ENCODE data around the gene IKZF3.

- no peak for TF ChIP-seq POLR2A (IDR thresholded peaks at IDR 0.05)
- no peak for TF ChIP-seq EP300 (IDR thresholded peaks at IDR 0.05)
- TF ChIP-seq, protein P1, sequence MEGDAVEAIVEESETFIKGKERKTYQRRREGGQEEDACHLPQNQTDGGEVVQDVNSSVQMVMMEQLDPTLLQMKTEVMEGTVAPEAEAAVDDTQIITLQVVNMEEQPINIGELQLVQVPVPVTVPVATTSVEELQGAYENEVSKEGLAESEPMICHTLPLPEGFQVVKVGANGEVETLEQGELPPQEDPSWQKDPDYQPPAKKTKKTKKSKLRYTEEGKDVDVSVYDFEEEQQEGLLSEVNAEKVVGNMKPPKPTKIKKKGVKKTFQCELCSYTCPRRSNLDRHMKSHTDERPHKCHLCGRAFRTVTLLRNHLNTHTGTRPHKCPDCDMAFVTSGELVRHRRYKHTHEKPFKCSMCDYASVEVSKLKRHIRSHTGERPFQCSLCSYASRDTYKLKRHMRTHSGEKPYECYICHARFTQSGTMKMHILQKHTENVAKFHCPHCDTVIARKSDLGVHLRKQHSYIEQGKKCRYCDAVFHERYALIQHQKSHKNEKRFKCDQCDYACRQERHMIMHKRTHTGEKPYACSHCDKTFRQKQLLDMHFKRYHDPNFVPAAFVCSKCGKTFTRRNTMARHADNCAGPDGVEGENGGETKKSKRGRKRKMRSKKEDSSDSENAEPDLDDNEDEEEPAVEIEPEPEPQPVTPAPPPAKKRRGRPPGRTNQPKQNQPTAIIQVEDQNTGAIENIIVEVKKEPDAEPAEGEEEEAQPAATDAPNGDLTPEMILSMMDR (IDR thresholded peaks at IDR 0.05) = no peak
- TF ChIP-seq POLR2AphosphoS5 (IDR thresholded peaks at IDR 0.05) = no peak
These were observed 152.3 kb downstream of the IKZF3 start for GRCh38 chr17:39711851-39712250.

All from suprapubic skin (tissue), 4 donors.